ENCODE measurements around the gene ACE. TPM values are rescaled to one million over a fixed set of nuclear protein-coding genes. Genes with fewer than 3 reads are reported as not detected.

ACE gene
- total RNA-seq, 3 donors from 2014 or later = 2.6 to 13.9 (median 9.1) TPM

DNA sequence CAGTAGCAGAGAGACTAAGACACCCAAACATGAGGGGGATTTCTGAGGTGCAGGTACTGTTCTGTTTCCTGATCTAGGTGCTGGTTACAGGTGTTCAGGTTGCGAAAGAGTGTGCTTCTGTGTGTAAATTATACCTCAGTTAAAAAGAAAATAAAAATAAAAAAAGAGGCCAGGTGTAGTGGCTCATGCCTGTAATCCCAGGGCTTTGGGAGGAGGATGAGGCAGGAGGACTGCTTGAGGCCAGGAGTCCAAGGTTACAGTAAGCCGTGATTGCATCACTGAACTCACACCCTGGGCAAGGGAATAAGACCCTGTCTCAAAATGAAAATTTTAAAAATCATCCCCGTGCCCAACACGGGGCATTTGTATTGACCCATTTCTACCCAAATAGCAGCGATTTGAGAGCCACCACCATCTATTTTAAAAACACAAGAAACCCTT lies 70.2 kb downstream of the ACE start:
- DNase-seq (ENCODE audit: low spot score in 2 of 2) = no peak
- intact Hi-C loops (cut with DNase I; ENCODE audit: low total_unique reads) = no loop called here
- no peak overlapping the region for H3K4me3 ChIP-seq
- no peaks in the 10 kb centered on the region for H3K9me3 ChIP-seq
- H3K4me1 ChIP-seq = peaks cover 0 to 2% of the 10 kb centered on the region in 2 donors
- no peaks in the 10 kb centered on the region for H3K27me3 ChIP-seq
- no peaks in the 10 kb centered on the region for H3K36me3 ChIP-seq
- TF ChIP-seq POLR2A (IDR thresholded peaks at IDR 0.05) (no peak), POLR2AphosphoS5 (IDR thresholded peaks at IDR 0.05) (no peak), CTCF (IDR thresholded peaks at IDR 0.05) (no peak)
- no peak overlapping the region for H3K27ac ChIP-seq

Other genes starting within 250 kb of the ACE start
- 10 to 100 TPM; 14.6 to 52.4 (median 43.3) TPM for gene CYB561, start 30.8 kb upstream of the ACE start, total RNA-seq
- gene KCNH6, start 46.3 kb downstream of the ACE start, total RNA-seq = not detected
- gene DCAF7, start 73.4 kb downstream of the ACE start, total RNA-seq = 10 to 100 TPM; 23.0 to 29.6 (median 27.2) TPM
- 10 to 100 TPM; 11.0 to 12.4 (median 11.1) TPM for gene TACO1, start 123.8 kb downstream of the ACE start, total RNA-seq
- 10 to 100 TPM; 44.9 to 60.0 (median 47.9) TPM for gene MAP3K3, start 145.4 kb downstream of the ACE start, total RNA-seq
- 10 to 100 TPM in 1 of 3 donors, 1 to 10 TPM in 2; 6.1 to 10.5 (median 7.2) TPM for gene LIMD2, start 223.1 kb downstream of the ACE start, total RNA-seq

All from breast epithelium (tissue), 4 donors.